NCI-H748 treated with DMSO at 0.1 percent for 48 hours (cell line): Measurements from ENCODE around the gene ISYNA1.
A peak's percentile ranks its signal among the peaks of the same experiment; 100 is the strongest.

ENCODE experiments used
- DNase-seq: peaks from one replicate; lab custom pipeline; 2025; lab: John Stamatoyannopoulos, UW

Gene ISYNA1

GRCh38 chr19:18431351-18432197, 6.4 kb downstream of the ISYNA1 start:
- no peak for DNase-seq

GRCh38 chr19:18430417-18431144, 7.4 kb downstream of the ISYNA1 start:
- DNase-seq = no peak

- no peak for DNase-seq
These were observed 8.1 kb downstream of the ISYNA1 start for GRCh38 chr19:18429717-18430416.

- DNase-seq = peak; percentile 73
These were observed 8.9 kb downstream of the ISYNA1 start for GRCh38 chr19:18428787-18429674.

- DNase-seq = no peak
These were observed 9.7 kb downstream of the ISYNA1 start for GRCh38 chr19:18428173-18428786.

- DNase-seq = no peak
These were observed 10.2 kb downstream of the ISYNA1 start for GRCh38 chr19:18427743-18428113.

- no peak for DNase-seq
These were observed 10.7 kb downstream of the ISYNA1 start for GRCh38 chr19:18427080-18427742.

GRCh38 chr19:18426416-18426767, 11.5 kb downstream of the ISYNA1 start:
- no peak for DNase-seq

- DNase-seq = no peak
These were observed 12.2 kb downstream of the ISYNA1 start for GRCh38 chr19:18425515-18426415.

- DNase-seq = no peak
These were observed 12.9 kb downstream of the ISYNA1 start for GRCh38 chr19:18424890-18425514.

- no peak for DNase-seq
These were observed 13.6 kb downstream of the ISYNA1 start for GRCh38 chr19:18424122-18424889.

GRCh38 chr19:18423258-18424020, 14.5 kb downstream of the ISYNA1 start:
- no peak for DNase-seq

GRCh38 chr19:18422530-18423191, 15.3 kb downstream of the ISYNA1 start:
- no peak for DNase-seq

GRCh38 chr19:18421371-18421959, 16.5 kb downstream of the ISYNA1 start:
- no peak for DNase-seq

- no peak for DNase-seq
These were observed 17.0 kb downstream of the ISYNA1 start for GRCh38 chr19:18420930-18421329.

- no peak for DNase-seq
These were observed 18.1 kb downstream of the ISYNA1 start for GRCh38 chr19:18419699-18420460.
